EL (cell line): ENCODE results near the gene ATP11C.
"Not testable (repeated sequence)": the region's sequence is repeated elsewhere in the genome, so short reads cannot be mapped to it uniquely, and the experiment has no call there.

Experiments
- DNase-seq: peaks from one replicate; pipeline ENCODE4 v3.0.0-alpha.2; 2016

ATP11C gene

DNA sequence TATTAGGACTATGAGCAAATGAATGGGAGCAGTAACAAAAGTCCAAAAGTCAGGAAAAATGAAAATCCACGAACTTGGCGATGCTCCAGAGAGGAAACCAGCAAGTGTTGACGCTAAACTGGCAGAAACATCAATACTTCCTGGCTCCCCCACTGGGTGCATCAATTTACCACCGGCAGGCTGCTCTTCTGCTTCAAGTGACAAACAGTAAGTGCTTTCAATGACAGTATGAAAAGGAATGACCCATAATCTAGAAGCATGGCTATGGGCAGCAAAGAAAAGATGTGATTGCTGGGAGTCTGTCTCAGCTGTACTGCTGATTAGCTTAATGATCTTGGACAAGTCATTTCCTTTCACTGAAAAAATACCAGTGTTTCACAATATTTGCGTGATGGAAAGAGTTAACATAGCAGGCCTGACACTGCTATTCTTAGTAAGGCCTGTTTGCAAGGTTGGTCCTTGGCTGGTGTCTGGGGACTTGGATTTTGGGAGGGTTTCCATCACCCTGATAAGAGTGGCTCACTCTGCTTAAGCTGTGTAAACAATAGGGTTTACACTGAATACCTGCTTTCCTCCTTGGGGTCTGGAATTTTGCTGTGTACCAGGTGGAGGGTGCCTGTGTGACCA lies 8.7 kb downstream of the ATP11C start:
- no peak for DNase-seq

DNA sequence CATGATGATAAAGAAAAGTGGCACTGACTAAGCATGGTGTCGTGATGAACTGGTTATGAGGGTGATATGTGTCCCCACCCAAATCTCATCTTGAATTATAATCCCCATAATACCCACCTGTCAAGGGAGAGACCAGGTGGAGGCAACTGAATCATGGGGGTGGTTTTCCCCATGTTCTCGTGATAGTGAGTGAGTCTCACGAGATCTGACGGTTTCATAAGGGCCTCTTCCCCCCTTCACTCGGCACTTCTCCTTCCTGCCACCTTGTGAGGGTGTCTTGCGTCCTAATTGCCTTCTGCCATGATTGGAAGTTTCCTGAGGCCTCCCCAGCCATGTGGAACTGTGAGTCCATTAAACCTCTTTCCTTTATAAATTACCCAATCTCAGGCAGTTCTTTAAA lies 11.7 kb downstream of the ATP11C start:
- DNase-seq = not testable (repeated sequence)

DNA sequence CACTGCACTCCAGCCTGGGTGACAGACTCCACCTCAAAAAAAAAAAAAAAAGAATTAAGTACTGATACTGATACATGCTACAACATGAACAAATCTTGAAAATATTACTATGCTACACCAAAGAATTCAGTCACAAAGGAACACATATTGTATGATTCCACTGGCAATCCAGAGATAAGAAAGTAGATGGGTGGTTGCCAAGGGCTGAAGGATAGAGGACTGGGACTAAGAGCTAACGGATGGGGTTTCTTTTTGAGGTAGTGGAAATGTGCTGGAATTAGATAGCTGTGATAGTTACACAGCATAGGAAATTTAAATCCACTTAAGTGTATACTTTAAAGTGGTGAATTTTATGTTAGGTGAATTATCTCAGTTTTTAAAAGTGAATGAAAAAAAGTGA lies 12.5 kb downstream of the ATP11C start:
- DNase-seq = no peak

DNA sequence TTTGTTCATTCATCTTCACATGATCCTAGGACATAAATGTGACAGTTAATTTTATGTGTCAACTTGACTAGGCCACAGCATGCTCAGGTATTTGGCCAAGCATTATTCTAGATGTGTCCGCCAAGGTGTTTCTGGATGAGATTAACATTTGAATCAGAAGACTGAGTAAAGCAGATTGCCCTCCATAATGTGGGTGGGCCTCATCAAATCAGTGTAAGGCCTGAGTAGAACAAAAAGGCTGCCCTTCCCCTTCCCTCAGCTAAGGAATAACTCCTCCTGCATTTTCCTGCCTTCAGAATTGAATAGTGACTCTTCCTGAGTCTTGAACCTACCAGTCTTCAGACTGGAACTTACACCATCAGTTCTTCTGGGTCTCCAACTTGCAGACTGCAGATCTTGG lies 18.4 kb downstream of the ATP11C start:
- no peak for DNase-seq

DNA sequence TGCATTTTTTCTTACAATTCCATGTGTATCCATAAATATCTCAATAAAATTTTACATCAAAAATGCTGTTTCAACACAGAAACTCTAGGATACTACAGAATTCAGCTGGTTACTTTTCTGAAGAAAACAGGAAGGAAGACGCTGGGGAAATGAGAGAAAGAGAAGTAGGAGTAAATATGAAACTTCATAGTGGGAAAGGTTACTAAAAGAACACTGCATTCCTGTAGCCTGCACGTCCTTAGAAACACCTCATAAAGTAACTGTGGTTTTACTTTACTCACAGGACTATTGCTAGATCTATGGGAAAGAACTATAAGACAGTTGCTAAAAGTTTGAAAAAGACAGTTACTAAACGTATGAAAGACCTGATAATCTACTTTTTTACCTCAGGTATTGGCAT lies 23.1 kb downstream of the ATP11C start:
- no peak for DNase-seq

DNA sequence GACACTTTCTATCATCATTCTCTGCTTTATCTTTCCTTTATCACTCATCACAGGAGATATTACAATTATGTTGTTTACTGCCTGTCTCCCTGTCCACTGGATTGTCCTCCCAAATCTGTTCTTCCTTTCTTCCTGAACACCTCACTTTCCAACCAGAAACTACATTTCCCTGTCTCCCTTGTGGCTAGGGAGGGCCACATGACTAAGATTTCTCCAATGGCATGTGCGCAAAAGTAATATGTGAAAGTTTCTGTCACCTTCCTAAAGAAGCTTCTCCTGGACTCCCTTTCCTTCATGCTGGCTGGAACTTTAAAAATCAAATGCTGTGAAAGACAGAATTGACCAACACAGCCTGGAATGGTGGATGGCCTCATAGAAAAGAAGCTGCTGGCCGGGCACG lies 25.8 kb downstream of the ATP11C start:
- no peak for DNase-seq

DNA sequence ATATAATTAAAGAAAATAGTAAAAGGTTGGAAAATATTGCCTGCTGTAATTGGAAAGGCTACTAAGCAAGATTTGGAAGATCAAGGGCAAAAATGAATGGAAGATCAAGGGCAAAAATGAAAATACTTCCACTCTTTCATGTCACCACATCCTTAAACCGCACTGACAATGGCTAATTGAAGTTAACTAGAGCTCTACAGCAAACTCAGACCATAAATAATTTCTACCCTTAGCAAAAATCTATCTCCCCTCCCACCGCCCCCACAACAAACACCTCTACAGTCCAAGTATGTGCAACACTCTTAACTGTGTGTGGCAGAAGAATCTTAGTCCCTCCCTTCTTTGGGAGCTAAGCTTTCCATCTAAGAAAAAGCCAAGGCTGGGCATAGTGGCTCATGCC lies 27.1 kb downstream of the ATP11C start:
- no peak for DNase-seq

DNA sequence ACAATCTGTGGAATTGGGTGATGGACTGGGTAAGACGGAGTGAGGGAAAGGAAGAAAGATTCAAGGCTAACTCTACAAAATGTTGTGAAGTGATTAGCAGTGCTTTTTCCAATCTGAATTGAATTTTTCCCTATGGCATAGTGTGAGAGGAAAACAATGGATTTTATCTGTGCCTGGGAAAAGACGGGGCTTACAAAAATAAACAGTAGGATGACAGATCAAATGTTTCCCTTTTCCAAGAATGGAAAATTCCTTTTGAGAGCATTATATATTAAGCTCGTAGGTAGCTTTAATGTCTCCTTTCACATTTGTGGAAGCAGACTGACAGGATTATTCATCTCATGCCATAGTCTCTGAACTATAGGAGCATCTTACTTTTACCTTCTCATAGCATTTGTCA lies 27.8 kb downstream of the ATP11C start:
- no peak for DNase-seq

DNA sequence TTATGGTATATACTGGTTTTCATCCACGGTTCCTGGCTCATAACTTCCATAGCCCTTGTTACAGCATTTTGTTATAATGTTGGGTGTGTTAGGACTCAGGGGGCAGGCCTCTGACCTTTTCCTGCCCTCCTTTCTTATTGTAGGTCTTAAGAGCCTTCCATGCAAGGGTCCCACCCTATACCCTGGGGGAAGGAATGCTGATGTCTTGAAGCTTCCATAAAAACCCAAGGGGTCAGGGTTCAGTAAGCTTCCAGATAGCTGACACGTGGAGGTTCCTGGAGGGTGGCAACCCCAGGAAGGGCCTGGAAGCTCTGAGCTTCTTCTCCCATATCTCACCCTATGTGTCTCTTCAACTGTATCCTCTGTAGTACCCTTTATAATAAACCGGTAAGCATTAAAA lies 29.6 kb downstream of the ATP11C start:
- DNase-seq = no peak

DNA sequence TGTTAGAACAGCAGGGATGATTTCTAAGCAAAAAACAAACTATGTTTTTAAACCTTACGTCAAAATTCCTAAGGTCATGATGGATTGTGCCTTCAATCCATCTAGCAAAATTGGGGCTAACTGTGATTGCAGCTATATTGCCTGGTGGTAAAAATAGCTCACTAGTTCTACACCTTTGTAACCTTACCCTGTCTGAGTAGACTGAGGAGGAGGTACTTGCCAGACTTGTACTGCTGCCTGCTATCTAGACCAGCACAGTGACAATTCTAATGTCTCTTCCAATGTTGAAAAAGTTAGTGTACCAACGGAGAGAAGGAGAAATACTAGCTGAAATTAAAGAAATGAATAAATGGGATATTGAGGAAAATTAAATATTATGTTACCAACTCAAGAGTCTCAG lies 30.3 kb downstream of the ATP11C start:
- no peak for DNase-seq

DNA sequence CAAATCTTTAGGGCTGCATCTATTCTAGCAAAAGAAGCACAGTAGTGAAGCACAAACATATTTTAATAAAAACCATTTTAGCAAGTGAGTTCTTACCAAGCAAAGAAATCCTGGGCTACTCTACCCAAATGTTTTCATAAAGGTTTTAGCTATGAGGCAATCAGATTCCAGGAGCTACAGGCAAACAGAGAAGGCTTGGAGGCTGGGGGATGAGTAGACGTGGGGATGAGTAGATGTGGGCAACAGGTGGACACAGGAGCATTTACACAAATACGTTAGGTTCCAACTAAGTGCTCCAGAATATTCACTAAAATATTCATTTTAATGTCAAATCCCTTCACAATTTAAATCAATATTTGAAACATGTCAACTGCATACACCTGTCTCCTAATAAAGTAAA lies 34.5 kb downstream of the ATP11C start:
- DNase-seq = no peak

DNA sequence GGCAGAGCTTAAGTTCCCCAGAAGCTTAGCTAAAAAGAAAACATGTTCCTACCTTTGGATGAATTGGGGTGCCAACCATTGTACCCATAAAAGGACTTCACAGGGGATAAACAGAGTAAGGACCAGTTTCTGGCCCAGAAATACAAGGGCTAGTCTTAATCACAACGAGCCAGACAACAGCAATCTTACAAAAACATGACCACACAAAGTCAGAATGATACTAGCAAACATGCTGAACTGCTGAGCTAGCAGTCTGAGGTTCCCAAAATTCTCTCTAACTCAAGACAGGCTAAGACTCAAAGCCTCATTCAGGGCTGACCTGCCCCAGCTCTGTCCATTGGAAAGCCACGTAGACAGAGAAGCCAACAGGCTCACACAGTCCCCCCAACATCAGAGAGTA lies 40.3 kb downstream of the ATP11C start:
- DNase-seq = no peak

DNA sequence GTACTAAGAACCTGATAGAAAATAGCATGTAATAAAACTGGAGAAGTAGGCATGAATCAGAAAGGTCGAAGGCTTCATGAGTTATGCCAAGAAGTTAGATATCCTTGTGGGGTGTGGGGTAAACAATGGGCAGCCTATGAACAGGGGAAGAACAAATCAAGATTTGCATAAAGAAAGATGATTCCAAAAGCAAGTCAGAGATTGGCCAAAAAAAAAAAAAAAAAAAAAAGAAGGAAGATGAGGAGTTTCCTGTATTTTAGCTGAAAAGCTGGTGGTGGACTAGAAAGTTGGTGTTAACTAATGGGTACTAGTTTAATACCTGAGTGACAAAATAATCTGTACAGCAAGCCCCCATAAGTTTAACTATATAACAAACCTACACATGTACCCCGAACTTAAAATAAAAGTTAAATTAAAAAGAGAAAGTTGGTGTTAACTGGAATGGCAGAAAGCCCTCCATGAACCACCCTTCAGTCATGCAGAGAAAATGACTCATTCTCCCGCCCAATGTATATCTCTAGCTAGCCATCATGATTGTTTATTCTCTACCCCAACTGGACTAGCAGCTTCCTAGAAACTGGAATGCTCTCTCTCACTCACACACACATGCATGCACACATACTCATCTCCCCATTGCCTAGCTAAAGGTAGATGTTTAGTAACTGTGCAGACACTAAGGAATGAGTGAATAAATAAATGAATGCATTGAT lies 41.7 kb downstream of the ATP11C start:
- DNase-seq = peak; percentile 79

DNA sequence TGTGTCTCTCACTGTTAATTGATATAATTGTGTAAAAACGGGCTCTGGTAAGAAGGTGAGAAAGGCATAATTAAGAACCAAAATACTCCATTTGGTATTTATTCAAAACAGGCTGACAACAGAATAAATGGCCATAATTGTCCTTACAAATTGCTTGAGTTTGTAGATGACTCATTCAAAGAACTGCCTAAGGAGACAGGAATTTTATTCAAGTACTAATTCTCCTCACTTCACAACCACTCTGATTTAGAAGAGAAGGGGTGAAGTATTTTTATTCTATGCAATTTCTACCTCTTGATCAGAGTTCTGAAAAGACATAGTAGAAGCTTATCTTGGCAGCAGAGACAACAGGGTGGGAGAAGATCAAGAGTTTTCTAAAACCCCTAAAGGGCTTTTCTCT lies 43.1 kb downstream of the ATP11C start:
- DNase-seq = peak; percentile 37

DNA sequence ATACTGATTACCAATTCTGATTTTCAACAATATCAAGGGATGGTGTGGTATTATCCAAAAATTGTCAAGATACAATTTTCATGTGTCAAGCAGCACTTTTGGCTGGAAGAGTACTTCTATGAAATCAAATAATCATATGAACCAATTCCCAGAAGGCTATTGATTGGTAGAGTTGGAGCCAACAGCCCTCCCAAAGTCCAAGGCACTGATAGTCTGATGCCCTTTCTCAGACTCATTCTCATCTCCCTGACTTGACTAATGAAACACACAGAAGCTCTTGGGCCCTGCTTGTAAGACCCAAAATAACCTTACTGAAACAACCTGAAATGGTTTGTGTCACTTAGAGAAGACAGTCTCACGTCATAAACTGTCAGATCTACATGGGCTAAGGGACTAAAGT lies 48.9 kb downstream of the ATP11C start:
- DNase-seq = no peak

DNA sequence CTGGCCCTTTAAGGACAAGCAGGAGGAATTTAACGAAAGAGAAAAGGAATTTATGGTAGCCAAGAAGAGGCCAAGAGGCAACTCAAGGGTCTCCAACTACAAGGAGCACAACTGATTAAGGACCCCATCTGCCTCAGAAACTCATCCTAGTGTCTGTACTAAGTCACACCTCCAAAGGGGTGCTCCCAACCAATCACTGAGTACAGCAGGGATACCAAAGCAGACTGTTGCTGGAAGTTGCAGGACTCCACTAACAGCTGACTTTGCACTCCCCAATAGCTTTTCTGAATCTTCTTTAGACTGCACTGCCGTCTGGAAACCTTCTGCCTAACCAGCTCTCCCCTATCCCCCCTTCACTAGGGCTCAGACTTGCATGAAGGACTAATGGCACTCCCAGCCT lies 50.6 kb downstream of the ATP11C start:
- DNase-seq = peak; percentile 38

DNA sequence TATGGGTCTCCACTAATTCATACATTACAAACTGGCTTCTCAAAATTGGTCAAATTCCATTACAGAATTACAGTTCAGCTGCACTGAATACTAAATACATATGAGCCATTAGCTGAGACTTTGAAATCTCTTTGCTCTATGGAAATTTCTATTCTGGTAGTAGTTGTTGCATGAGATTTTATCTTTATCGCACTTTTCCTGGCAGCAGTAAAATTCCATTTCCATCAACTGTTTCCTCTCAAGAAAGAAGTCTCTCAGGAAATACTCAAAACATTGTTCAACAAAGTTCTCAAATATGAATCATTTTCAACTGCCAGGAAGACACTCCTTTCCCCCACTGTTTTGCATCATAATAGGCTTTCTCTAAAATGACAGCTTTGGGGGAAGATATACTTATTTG lies 51.3 kb downstream of the ATP11C start:
- DNase-seq = peak; percentile 62

DNA sequence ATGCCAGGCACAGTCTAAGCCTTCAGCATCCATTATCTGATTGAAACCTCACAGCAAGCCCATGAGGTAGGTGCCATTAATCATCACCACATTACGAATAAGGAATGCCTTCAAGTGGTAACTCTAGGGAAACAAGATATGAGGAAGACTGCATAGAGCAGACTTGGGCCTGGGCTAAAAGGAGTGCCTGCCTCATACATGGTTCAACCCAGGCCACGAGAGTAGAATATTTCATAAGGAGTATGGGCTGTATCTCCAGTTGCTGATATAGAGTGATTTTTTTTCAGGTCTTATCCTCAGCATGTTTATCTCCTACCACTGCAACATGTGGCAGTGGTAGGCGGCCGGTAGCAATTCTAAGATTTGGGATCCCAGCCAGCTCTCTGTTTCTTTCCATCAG lies 51.7 kb downstream of the ATP11C start:
- peak; percentile 61 for DNase-seq

DNA sequence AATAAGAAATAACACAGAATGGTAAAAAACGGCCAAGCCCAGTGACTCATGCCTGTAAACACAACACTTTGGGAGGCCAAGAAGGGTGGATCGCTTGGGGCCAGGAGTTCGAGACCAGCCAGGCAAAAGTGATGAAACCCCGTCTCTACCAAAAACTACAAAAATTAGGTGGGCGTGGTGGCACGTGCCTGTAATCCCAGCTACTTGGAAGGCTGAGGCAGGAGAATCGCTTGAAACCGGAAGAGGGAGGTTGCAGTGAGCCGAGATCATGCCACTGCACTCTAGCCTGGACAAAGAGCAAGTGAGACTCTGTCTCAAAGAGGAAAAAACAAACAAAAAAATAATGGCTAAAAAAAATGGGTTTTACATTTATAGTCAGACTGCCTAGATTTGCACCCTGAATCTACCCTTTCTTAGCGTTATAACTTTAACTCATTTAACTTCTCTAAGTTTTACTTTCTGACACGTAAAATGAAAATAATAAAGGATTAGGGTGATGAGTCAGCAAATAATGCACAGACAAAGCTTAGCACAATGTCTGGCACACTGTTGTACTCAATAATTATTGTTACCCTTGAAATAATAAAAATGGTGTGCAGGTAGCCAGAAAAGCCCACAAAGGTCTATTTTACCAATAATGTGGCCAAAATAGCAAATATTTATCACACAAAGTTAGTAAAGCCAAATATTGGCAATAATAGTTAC lies 55.0 kb downstream of the ATP11C start:
- peak; percentile 24 for DNase-seq

DNA sequence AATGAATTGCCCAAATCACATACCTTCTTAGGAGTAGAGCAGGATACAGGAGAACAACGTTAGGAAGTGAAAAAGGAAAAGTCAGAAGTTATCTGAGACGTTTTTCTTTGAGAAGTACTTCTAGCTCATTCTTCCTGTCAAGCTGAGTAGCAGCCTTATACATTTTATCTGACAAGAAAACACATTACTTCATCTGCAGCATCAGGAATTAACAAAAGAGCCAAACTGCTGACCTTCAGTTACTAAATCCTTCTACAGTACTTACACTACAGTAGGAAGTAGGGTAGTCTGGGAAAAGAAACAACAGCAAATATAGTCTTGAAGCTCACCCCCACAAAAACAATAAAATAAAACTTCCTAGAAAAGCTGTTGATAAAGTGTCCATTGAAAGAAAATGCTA lies 57.0 kb downstream of the ATP11C start:
- DNase-seq = no peak

DNA sequence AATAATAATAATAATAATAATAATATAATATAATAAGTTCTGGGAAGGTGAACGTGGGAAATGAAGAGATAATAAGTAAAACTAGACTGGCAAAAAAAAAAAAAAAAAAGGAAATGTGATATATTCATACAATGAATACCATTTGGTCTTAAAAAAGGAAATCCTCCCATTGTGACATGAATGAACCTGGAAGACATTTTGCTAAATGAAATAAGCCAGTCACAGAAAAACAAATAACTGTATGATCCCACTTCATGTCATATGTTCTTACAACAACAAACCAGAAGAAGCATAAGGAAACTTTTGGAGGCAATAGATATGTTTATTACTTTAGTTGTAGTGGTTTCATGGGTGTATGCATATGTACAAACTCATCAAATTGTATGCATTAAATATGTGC lies 63.1 kb downstream of the ATP11C start:
- no peak for DNase-seq

DNA sequence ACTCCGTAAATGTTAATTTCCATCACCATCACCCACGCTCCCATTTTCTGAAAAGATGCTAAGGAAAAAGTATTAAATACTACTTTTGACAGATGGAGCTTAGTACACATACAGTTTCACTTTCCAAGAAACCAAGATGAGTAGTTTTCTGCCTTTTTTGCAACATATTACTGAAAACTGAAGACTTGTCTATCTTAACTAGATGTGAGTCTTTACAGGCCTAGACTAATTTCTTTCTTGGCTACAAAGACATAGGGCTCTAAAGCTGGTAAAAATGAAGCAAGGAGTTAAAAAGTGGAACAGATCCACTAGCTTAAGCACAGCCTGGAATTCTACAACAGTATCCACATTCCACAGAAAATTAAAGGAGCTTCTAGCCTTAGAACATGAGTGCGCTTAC lies 68.2 kb downstream of the ATP11C start:
- DNase-seq = no peak

DNA sequence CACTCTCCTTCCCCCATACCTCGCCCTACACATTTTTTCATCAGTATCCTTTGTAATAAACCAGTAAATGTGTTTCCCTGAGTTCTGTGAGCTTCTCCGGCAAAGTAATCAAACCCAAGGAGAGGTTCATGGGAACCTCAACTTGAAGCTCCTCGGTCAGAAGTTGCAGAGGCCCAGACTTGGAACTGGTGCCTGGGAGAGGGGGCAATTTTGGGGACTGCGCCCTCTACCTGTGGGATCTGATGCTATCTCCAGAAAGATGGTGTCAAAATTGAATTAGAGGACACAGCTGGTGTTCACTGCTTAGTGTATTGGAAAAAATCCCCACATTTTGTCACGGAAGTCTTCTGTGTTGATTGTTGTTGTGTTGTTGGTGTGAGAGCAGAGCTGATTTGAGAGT lies 70.6 kb downstream of the ATP11C start:
- DNase-seq = no peak

DNA sequence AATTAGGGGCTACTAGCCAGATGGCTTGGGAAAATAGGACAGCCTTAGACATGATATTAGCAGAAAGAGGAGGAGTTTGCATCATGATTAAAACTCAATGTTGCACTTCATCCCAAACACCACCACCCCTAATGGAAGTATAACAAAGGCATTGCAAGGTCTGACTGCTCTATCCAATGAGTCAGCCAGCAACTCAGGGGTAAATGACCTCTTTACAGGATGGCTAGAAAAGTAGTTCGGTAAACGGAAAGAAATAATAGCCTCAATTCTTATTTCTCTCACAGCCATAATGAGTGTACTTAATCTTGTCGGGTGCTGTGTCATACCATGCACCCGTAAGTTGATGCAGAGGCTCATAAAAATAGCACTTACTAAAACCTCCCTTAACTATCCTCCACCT lies 76.0 kb downstream of the ATP11C start:
- DNase-seq = not testable (repeated sequence)

DNA sequence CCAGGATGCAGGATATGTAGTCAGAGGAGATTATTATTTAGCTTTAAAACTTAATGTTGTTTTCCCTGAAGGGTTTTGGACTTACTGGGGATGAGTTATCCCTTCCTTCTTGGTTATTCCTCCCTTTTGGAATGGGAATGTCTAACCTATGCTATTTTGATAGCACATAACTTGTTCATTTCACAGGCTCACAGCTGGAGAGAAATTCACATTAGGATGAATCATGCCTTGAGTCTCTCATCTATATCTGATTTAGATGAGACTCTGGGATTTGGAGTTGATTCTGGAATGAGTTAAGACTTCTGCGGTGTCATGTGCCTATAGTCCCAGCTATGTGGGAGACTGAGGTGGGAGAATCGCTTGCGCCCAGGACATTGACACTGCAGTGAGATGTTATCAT lies 81.1 kb downstream of the ATP11C start:
- peak; percentile 63 for DNase-seq
